Stimulated activated CD8-positive, alpha-beta memory T cell treated with anti-CD3 and anti-CD28 coated beads, Interleukin-7, amount 100 ng/mL, for 24 hours (primary cell): Measurements from ENCODE around the gene FBXO24.
A peak's percentile ranks its signal among the peaks of the same experiment; 100 is the strongest.

Experiments
- DNase-seq: peaks from one replicate; pipeline ENCODE4 v3.0.0-alpha.2; 2020; ENCODE audit warnings: low read depth

FBXO24 gene

GRCh38 chr7:100620804-100621203 is 34.7 kb downstream of the FBXO24 start:
- no peak for DNase-seq

- no peak for DNase-seq
Measured at GRCh38 chr7:100621554-100621953, 35.4 kb downstream of the FBXO24 start.

GRCh38 chr7:100623951-100624824 is 38.1 kb downstream of the FBXO24 start:
- DNase-seq: no peak

- no peak for DNase-seq
Measured at GRCh38 chr7:100626055-100626454, 39.9 kb downstream of the FBXO24 start.

- DNase-seq: peak; percentile 78
Measured at GRCh38 chr7:100626530-100627237, 40.6 kb downstream of the FBXO24 start.

- no peak for DNase-seq
Measured at GRCh38 chr7:100627238-100627549, 41.1 kb downstream of the FBXO24 start.

GRCh38 chr7:100629117-100629716 is 43.1 kb downstream of the FBXO24 start:
- no peak for DNase-seq

- no peak for DNase-seq
Measured at GRCh38 chr7:100630066-100630465, 43.9 kb downstream of the FBXO24 start.

GRCh38 chr7:100632951-100633717 is 47.0 kb downstream of the FBXO24 start:
- peak; percentile 30 for DNase-seq

- no peak for DNase-seq
Measured at GRCh38 chr7:100639995-100640516, 53.9 kb downstream of the FBXO24 start.

GRCh38 chr7:100640517-100641440 is 54.7 kb downstream of the FBXO24 start:
- no peak for DNase-seq

GRCh38 chr7:100641463-100641859 is 55.3 kb downstream of the FBXO24 start, which contains the start of gene TFR2:
TSS of gene TFR2 (minus strand) at chr7:100641552. CDS start at chr7:100641509, 43 bp downstream.
- no peak for DNase-seq

- no peak for DNase-seq
Measured at GRCh38 chr7:100641860-100642533, 55.9 kb downstream of the FBXO24 start.

- DNase-seq: no peak
Measured at GRCh38 chr7:100642534-100642907, 56.4 kb downstream of the FBXO24 start.

- DNase-seq: no peak
Measured at GRCh38 chr7:100649826-100650565, 63.9 kb downstream of the FBXO24 start.
